Right cardiac atrium (tissue), 5 donors: ENCODE results near the gene TIAL1. TPM values are rescaled to one million over a fixed set of nuclear protein-coding genes. Genes with fewer than 3 reads are reported as not detected.
"Not testable (repeated sequence)": the region's sequence is repeated elsewhere in the genome, so short reads cannot be mapped to it uniquely, and the experiment has no call there.

Source experiments
- ATAC-seq, 2 donors: fragments of 200-7000 bp; cut with Tn5 transposase; one replicate each; pipeline versions ENCODE4 v1.8.0 to v1.9.1; 2020; ENCODE audit warnings: moderate library complexity in 2 of 2, mild to moderate bottlenecking in 1 of 2
- DNase-seq, 3 donors: peaks; one replicate each; pipeline ENCODE4 v3.0.0-alpha.2; 2020
- H3K27ac ChIP-seq: one replicate; pipeline ENCODE4 v1.5.1; 2013; ENCODE audit warnings: mild to moderate bottlenecking, low read length, control low read depth, moderate library complexity
- H3K27me3 ChIP-seq: one replicate; pipeline ENCODE4 v1.6.1; 2013; ENCODE audit not compliant: control insufficient read depth, insufficient read depth
- H3K4me1 ChIP-seq: one replicate; pipeline ENCODE4 v1.6.1; 2013; ENCODE audit warnings: low read length; ENCODE audit not compliant: control insufficient read depth, insufficient read depth
- H3K4me3 ChIP-seq: one replicate; pipeline ENCODE4 v1.5.1; 2013; ENCODE audit warnings: low read length, control low read depth
- H3K9me3 ChIP-seq: one replicate; pipeline ENCODE4 v1.6.1; 2013; ENCODE audit warnings: low read length; ENCODE audit not compliant: control insufficient read depth
- WGBS: extraction: QIAGEN DNeasy Blood & Tissue Kit; methylation state at CpG from one replicate; pipeline ENCODE4 v1.1.7; 2013; 5-methylcytosine and 5-hydroxymethylcytosine counted together
- intact Hi-C, 4 donors: fragments of 100-400 bp; cut with DNase I; formaldehyde crosslinking; loops; one replicate each; pipeline versions ENCODE4 v1.11.0 to v1.14.0; 2022 to 2023
- polyA plus RNA-seq: library from polyadenylated mRNA; stranded (reverse); fragments of 200-250 nt; gene quantifications from one replicate; pipeline ENCODE4 v1.2.3, GENCODE V29; 2013
- total RNA-seq, 4 donors: library from RNA; stranded (reverse); fragmentation: NEBNext Ultra II Directional; extraction: Animal tissue kit (Norgen Biotek cat#: 25700); gene quantifications; one replicate each; pipeline ENCODE4 v1.2.1, GENCODE V29; 2021
- donor health status: healthy with polysubstance abuse.
- donor health status: DM: no; HTN: yes; CAD: no.
- donor health status: DM: no; HTN: no; CAD: no.
- donor health status: DM: no; HTN: yes; CAD: no; lungs with severe emphysema.
- donor health status: DM: yes; HTN: yes; CAD: no.

TIAL1 gene
- total and polyA plus RNA-seq, 5 donors = 37.7 to 92.6 (median 84.1) TPM

DNA sequence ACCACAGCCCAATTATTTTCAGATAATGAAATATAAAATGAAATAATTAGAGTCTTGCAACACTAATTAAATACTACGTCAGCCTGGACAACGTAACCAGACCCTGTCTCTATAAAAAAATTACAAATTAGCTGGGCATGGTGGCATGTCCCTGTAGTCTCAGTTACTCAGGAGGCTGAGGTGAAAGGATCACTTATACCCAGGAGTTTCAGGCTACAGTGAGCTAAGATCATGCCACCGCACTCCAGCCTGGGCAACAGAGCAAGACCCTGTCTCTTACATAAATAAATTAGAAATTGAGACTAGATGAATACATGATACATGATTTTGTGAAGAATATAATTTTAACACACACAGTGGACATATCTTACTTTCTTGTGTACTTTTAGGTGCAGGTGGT, 18.4 kb downstream of the TIAL1 start:
- Histone ChIP-seq H3K27ac (no peak overlapping the region), H3K4me1 (no peaks in the 10 kb centered on the region), H3K9me3 (no peaks in the 10 kb centered on the region), H3K27me3 (no peaks in the 10 kb centered on the region), H3K4me3 (no peak overlapping the region)
- intact Hi-C loops = no loop called here
- DNase-seq (no peak), ATAC-seq (no peak)
- WGBS = 98% methylated on average over 3 of the region's 3 CpGs

DNA sequence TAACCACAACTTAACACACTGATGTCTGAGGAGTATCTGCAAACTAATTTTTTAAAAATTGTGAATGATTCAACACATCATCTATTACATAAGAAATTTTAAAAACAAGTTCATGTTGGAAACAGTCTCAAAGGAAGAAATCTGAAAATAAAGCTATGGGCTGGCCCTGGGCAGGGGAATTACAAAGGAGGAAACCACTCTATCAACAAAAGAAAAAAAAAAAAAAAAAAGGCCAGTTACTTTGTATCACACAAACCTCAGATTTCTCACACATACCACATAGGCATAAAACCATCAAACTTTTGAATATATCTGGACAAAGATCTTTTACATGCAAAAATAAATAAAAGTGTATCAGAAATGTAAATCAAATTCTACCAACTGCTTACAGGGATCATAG, 20.8 kb downstream of the TIAL1 start:
- intact Hi-C loops = no loop called here
- no peak overlapping the region for H3K4me3 ChIP-seq
- no peaks in the 10 kb centered on the region for H3K4me1 ChIP-seq
- H3K27me3 ChIP-seq = no peaks in the 10 kb centered on the region
- no peaks in the 10 kb centered on the region for H3K9me3 ChIP-seq
- ATAC-seq (no peak), DNase-seq (no peak)
- H3K27ac ChIP-seq = no peak overlapping the region

DNA sequence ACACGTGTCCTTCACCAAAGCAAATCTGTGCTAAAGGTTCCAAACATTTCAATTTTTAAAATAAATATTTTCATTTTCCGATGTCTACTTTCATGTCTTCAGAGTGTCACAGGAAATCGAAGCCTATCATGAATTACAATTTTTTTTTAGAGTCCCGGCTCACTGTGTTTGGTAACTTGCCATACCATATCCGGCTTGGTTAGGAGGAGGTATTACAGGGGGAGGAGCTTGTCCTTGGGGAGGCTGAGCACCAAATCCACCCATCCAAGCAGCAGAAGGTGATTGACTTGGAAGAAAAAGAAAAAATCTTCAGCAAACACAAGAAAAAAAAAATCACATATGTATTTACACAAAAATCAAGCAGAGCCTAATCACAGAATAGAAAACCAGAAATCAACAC, 21.3 kb downstream of the TIAL1 start:
- ATAC-seq = peak; percentile 41 to 57
- Histone ChIP-seq H3K4me1 (no peaks in the 10 kb centered on the region), H3K27ac (no peak overlapping the region), H3K4me3 (no peak overlapping the region), H3K9me3 (no peaks in the 10 kb centered on the region), H3K27me3 (no peaks in the 10 kb centered on the region)
- intact Hi-C loops = no loop called here
- DNase-seq = no peak
- 43% methylated on average over 5 of the region's 5 CpGs for WGBS

GRCh38 chr10:119567978-119568377, 28.8 kb downstream of the TIAL1 start:
- no peak overlapping the region for H3K27ac ChIP-seq
- DNase-seq = no peak
- WGBS = 91% methylated on average over 8 of the region's 8 CpGs
- ATAC-seq = no peak
- no peak overlapping the region for H3K4me3 ChIP-seq
- no peaks in the 10 kb centered on the region for H3K4me1 ChIP-seq
- H3K9me3 ChIP-seq = no peaks in the 10 kb centered on the region
- intact Hi-C loops = no loop called here
- no peaks in the 10 kb centered on the region for H3K27me3 ChIP-seq

DNA sequence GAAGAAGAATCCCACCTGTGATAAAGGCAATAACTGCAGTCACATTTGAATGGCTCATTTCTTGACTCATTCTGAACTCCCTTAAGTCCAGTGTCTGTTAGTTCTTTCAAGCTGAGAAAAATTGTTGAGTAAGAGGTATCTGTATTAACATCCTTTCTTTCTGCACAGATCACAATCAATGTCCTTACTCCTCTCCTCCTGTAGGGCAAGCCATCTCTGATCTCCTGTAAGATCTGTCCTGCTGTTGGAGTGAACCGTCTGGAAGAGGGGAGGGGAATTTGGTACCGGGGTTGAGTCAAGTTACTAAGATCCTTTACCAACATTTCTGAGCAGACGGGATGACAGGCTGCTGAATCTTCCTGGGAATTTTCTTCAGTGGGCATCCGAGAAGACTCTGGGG, 34.7 kb downstream of the TIAL1 start:
- Histone ChIP-seq H3K27ac (no peak overlapping the region), H3K9me3 (no peaks in the 10 kb centered on the region), H3K27me3 (no peaks in the 10 kb centered on the region), H3K4me1 (no peaks in the 10 kb centered on the region), H3K4me3 (no peak overlapping the region)
- 86% methylated on average over 4 of the region's 4 CpGs for WGBS
- intact Hi-C loops = no loop called here
- ATAC-seq (no peak), DNase-seq (no peak)

DNA sequence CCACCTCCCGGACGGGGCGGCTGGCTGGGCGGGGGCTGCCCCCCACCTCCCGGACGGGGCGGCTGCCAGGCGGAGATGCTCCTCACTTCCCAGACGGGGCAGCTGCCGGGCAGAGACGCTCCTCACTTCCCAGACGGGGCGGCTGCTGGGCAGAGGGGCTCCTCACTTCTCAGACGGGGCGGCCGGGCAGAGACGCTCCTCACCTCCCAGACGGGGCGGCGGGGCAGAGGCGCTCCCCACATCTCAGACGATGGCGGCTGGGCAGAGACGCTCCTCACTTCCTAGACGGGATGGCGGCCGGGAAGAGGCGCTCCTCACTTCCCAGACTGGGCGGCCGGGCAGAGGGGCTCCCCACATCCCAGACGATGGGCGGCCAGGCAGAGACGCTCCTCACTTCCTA, 37.3 kb downstream of the TIAL1 start:
- H3K4me1 ChIP-seq, intact Hi-C loops, H3K9me3 ChIP-seq, H3K27ac ChIP-seq, DNase-seq, ATAC-seq, H3K4me3 ChIP-seq, H3K27me3 ChIP-seq: not testable (repeated sequence)
- 94% methylated on average over 33 of the region's 33 CpGs for WGBS

DNA sequence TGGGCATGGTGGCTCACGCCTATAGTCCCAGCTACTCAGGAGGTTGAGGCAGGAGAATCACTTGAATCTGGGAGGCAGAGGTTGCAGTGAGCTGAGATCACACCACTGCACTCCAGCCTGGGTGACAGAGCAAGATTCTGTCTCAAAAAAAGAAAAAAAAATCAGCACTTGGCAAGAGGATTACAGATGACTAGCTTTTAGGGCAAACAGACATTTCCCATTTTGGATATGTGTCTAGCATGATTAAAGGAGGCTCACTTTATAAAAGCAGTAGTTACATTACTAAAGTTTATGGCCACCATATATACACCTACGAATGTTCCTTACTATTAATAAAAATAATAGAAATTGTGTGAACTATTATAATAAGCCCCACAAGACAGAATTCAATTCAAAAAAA, 40.7 kb downstream of the TIAL1 start:
- H3K27ac ChIP-seq, DNase-seq, H3K4me3 ChIP-seq, H3K9me3 ChIP-seq, intact Hi-C loops, H3K4me1 ChIP-seq, ATAC-seq, H3K27me3 ChIP-seq: not testable (repeated sequence)
- 93% methylated on average over 2 of the region's 2 CpGs for WGBS

- WGBS = 82% methylated on average over 6 of the region's 6 CpGs
- intact Hi-C loops = no loop called here
- H3K4me1 ChIP-seq = no peaks in the 10 kb centered on the region
- H3K4me3 ChIP-seq = no peak overlapping the region
- H3K27ac ChIP-seq = no peak overlapping the region
- no peaks in the 10 kb centered on the region for H3K27me3 ChIP-seq
- no peak for ATAC-seq
- DNase-seq = no peak
- no peaks in the 10 kb centered on the region for H3K9me3 ChIP-seq
These were observed 41.5 kb downstream of the TIAL1 start for GRCh38 chr10:119555178-119555784.

DNA sequence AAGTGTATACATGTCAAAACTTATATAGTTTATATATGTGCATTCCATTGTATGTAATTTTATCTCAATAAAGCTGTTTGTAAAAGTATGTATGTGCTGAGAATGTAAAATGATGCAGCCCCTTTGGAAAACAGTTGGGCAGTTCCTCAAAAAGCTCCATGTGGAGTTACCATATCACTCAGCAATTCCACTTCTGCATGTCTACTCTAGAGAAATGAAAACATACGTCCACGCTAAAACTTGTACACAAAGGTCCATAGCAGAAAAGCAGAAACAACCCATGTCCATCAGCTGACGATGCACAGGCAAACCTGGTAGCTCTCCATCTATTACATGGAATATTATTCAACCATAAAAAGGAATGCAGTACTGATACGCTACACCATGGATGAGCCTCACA, 45.9 kb downstream of the TIAL1 start:
- WGBS = 79% methylated on average over 4 of the region's 4 CpGs
- intact Hi-C loops = no loop called here
- no peak for DNase-seq
- no peaks in the 10 kb centered on the region for H3K9me3 ChIP-seq
- H3K4me3 ChIP-seq = no peak overlapping the region
- no peaks in the 10 kb centered on the region for H3K4me1 ChIP-seq
- H3K27ac ChIP-seq = no peak overlapping the region
- no peak for ATAC-seq
- no peaks in the 10 kb centered on the region for H3K27me3 ChIP-seq

DNA sequence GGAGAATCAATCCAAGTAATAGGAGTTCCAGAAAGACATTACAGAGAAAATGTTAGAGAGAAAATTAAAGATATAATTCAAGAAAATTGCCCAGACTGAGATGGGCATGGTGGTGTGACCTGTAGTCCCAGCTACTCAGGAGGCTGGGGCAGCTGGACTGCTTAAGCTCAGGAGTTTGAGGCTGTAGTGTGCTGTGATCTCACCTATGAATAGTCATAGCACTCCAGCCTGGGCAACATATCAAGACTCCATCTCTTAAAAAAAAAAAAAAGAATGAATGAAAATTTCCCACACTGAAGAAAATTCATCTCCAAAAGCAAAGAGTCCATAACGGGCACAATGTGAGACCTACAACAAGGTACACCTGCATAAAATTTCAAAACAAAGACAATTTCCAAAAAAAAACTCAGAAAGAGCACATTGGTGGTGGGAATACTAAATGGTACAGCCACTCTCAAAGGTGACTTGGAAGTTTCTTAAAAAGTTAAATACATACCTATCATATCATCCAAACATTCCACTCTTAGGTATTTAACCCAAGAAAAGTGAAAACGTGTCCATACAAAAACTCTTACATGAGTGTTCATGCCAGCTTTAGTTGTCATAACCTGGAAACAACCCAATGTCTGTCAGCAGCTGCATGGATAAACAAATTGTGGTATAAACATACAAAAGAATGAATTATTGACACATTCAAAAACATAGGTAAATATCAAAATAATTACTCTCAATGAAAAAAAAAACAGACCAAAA, 47.3 kb downstream of the TIAL1 start:
- no peak for ATAC-seq
- H3K4me1 ChIP-seq = no peaks in the 10 kb centered on the region
- 62% methylated on average over 2 of the region's 2 CpGs for WGBS
- H3K27me3 ChIP-seq = no peaks in the 10 kb centered on the region
- no peak overlapping the region for H3K27ac ChIP-seq
- DNase-seq = no peak
- no peak overlapping the region for H3K4me3 ChIP-seq
- H3K9me3 ChIP-seq = no peaks in the 10 kb centered on the region
- intact Hi-C loops = no loop called here

DNA sequence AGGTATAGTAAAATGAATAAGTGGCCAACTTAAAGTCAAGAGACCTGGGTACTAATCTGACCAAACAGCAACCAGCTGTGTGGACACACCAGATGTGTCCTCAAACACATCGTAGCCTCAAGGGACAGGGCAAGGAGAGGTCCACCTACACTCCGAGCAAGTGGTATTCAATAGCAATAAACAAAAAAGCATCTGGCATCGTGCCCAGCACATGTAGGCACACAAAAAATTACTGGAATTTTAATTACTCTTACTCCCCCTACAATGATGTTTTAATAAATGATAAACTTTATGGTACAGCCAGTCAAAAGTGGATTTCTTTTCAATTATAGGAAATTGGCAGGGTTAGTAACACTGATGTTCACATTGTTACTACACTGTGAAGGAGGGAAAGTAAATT, 50.8 kb downstream of the TIAL1 start:
- Histone ChIP-seq H3K27ac (no peak overlapping the region), H3K4me3 (no peak overlapping the region), H3K4me1 (no peaks in the 10 kb centered on the region), H3K9me3 (no peaks in the 10 kb centered on the region), H3K27me3 (no peaks in the 10 kb centered on the region)
- DNase-seq = no peak
- WGBS = 57% methylated on average over 3 of the region's 3 CpGs
- ATAC-seq = no peak
- intact Hi-C loops = no loop called here

- 49% methylated on average over 4 of the region's 4 CpGs for WGBS
- Histone ChIP-seq H3K4me1 (no peaks in the 10 kb centered on the region), H3K27ac (no peak overlapping the region), H3K4me3 (no peak overlapping the region), H3K27me3 (no peaks in the 10 kb centered on the region), H3K9me3 (no peaks in the 10 kb centered on the region)
- DNase-seq = no peak
- intact Hi-C loops = no loop called here
- ATAC-seq = no peak
These were observed 51.5 kb downstream of the TIAL1 start for GRCh38 chr10:119545310-119545709.
